HEK293 (cell line): ENCODE data around the gene OBP2A.
"Not testable (repeated sequence)": the region's sequence is repeated elsewhere in the genome, so short reads cannot be mapped to it uniquely, and the experiment has no call there.

Experiments used
- CTCF ChIA-PET: fragments of 350-600 bp; formaldehyde crosslinking; extraction: SDS; loops from one replicate; lab custom pipeline; 2021; ENCODE audit warnings: antibody characterized with exemption; lab: Yijun Ruan, JAX
- POLR2A ChIA-PET: fragments of 300-600 bp; formaldehyde crosslinking; extraction: SDS; loops from one replicate; lab custom pipeline; 2020; ENCODE audit warnings: antibody characterized with exemption, inconsistent platforms; lab: Yijun Ruan, JAX
- H3K27ac ChIP-seq: fragments of 200-500 bp; sonication (Bioruptor generic); 2 replicates; pipeline ENCODE4 v1.5.1; 2014; ENCODE audit warnings: low read depth, low read length, control low read depth, inconsistent platforms; ENCODE audit errors: extremely low read depth
- H3K36me3 ChIP-seq, 2 experiments: fragments of 200-500 bp in 1 of 2; sonication (Bioruptor generic) in 1 of 2; 1 replicate in 1 of 2; 2 replicates in 1 of 2; pipeline ENCODE4 v1.5.1; 2014 to 2017; ENCODE audit warnings: inconsistent platforms in 2 of 2, low read length in 2 of 2; ENCODE audit not compliant: control insufficient read depth in 2 of 2, insufficient read depth in 1 of 2
- H3K4me1 ChIP-seq: fragments of 200-500 bp; sonication (Bioruptor generic); 2 replicates; pipeline ENCODE4 v1.5.1; 2014; ENCODE audit warnings: mild to moderate bottlenecking, low read length, inconsistent platforms; ENCODE audit not compliant: control insufficient read depth, insufficient read depth
- H3K4me3 ChIP-seq: 2 replicates; pipeline ENCODE4 v1.5.1; 2011; ENCODE audit warnings: low read depth, mild to moderate bottlenecking, control low read depth, low read length, moderate library complexity
- H3K9me3 ChIP-seq: fragments of 200-500 bp; sonication (Bioruptor generic); 2 replicates; pipeline ENCODE4 v1.5.1; 2014; ENCODE audit warnings: low read depth, low read length, inconsistent platforms; ENCODE audit not compliant: control insufficient read depth, insufficient read depth
- ZFHX2 ChIP-seq: fragments of 450-650 bp; formaldehyde crosslinking; conservative IDR thresholded peaks from 2 replicates; pipeline ENCODE4 v1.5.1; 2016; ENCODE audit warnings: missing biosample characterization, missing genetic modification characterization
- ZNF23 ChIP-seq: fragments of 450-650 bp; formaldehyde crosslinking; IDR thresholded peaks from 2 replicates; pipeline ENCODE4 v1.5.1; 2016; ENCODE audit warnings: missing biosample characterization, missing genetic modification characterization, borderline replicate concordance
- ZNF239 ChIP-seq: fragments of 450-650 bp; formaldehyde crosslinking; IDR thresholded peaks from 2 replicates; pipeline ENCODE4 v1.5.1; 2016; ENCODE audit warnings: missing biosample characterization, missing genetic modification characterization
- ZNF404 ChIP-seq: fragments of 450-650 bp; formaldehyde crosslinking; IDR thresholded peaks from 2 replicates; pipeline ENCODE4 v1.5.1; 2017; ENCODE audit warnings: missing biosample characterization, missing genetic modification characterization
- ZNF423 ChIP-seq: fragments of 450-650 bp; formaldehyde crosslinking; IDR thresholded peaks from 2 replicates; pipeline ENCODE4 v1.5.1; 2016; ENCODE audit warnings: missing biosample characterization, missing genetic modification characterization
- ZNF513 ChIP-seq: fragments of 450-650 bp; IDR thresholded peaks from 2 replicates; pipeline ENCODE4 v1.5.1; 2018; ENCODE audit warnings: missing biosample characterization, missing genetic modification characterization
- ZNF518A ChIP-seq: fragments of 450-650 bp; formaldehyde crosslinking; conservative IDR thresholded peaks from 2 replicates; pipeline ENCODE4 v1.5.1; 2016; ENCODE audit warnings: low read depth, missing biosample characterization, missing genetic modification characterization
- ZNF692 ChIP-seq: fragments of 450-650 bp; formaldehyde crosslinking; IDR thresholded peaks from 2 replicates; pipeline ENCODE4 v1.5.1; 2016; ENCODE audit warnings: missing biosample characterization, missing genetic modification characterization
- ZNF830 ChIP-seq: fragments of 450-650 bp; IDR thresholded peaks from 2 replicates; pipeline ENCODE4 v1.5.0; 2018; ENCODE audit warnings: missing biosample characterization, missing genetic modification characterization, low read depth, mild to moderate bottlenecking, moderate library complexity

OBP2A gene

GRCh38 chr9:135512904-135513303 is 33.0 kb upstream of the OBP2A start:
- ChIA-PET POLR2A (no interaction called here), CTCF (interaction anchor here (0.5 to 0.7 kb wide), 2 partner anchors 13 to 1344 kb away, joined by 3 to 4 read pairs; no protein-coding TSS in a partner anchor)
- H3K36me3 ChIP-seq = no peaks in the 10 kb centered on the region
- no peak overlapping the region for H3K4me3 ChIP-seq
- no peaks in the 10 kb centered on the region for H3K4me1 ChIP-seq
- no peaks in the 10 kb centered on the region for H3K9me3 ChIP-seq
- no peak overlapping the region for H3K27ac ChIP-seq
- TF ChIP-seq ZNF404 (tag by site-specific recombination) (no peak), ZNF513 (tag by site-specific recombination) (no peak)

GRCh38 chr9:135513351-135513846 is 32.5 kb upstream of the OBP2A start:
- POLR2A ChIA-PET = no interaction called here
- H3K27ac ChIP-seq = no peak overlapping the region
- H3K4me3 ChIP-seq = no peak overlapping the region
- no peaks in the 10 kb centered on the region for H3K36me3 ChIP-seq
- H3K9me3 ChIP-seq = no peaks in the 10 kb centered on the region
- CTCF ChIA-PET = interaction anchor here (0.5 to 0.7 kb wide), 2 partner anchors 13 to 1345 kb away, joined by 3 to 4 read pairs; no protein-coding TSS in a partner anchor
- no peaks in the 10 kb centered on the region for H3K4me1 ChIP-seq
- TF ChIP-seq ZNF239 (tag by site-specific recombination) (no peak), ZNF692 (no peak), ZNF830 (tag by site-specific recombination) (no peak), ZNF23 (tag by site-specific recombination) (no peak), ZNF518A (tag by site-specific recombination) (no peak), ZFHX2 (no peak), ZNF423 (tag by site-specific recombination) (no peak)

- H3K4me1 ChIP-seq, H3K9me3 ChIP-seq, H3K27ac ChIP-seq, H3K36me3 ChIP-seq, H3K4me3 ChIP-seq, POLR2A ChIA-PET, CTCF ChIA-PET: not testable (repeated sequence)
These were observed 32.0 kb upstream of the OBP2A start for GRCh38 chr9:135513906-135514305.
